Sigmoid colon (tissue), 4 donors: ENCODE measurements around the gene CEACAM16.

Experiments
- CTCF ChIP-seq, 4 experiments: fragments of 450-650 bp in 3 of 4; fragments of 200-600 bp in 1 of 4; IDR thresholded peaks; one replicate each; pipeline ENCODE4 v1.5.1; 2016 to 2019; ENCODE audit warnings: antibody characterized with exemption in 4 of 4, mild to moderate bottlenecking in 3 of 4, moderate library complexity in 2 of 4
- EP300 ChIP-seq, 4 donors: sonication (generic); formaldehyde crosslinking; IDR thresholded peaks; one replicate each; pipeline ENCODE4 v1.6.1; 2017; ENCODE audit warnings: antibody characterized with exemption in 4 of 4
- POLR2A ChIP-seq, 2 donors: fragments of 450-650 bp; IDR thresholded peaks; one replicate each; pipeline ENCODE4 v1.6.1; 2016; ENCODE audit warnings: antibody characterized with exemption in 2 of 2, mild to moderate bottlenecking in 2 of 2, moderate library complexity in 2 of 2

DNA sequence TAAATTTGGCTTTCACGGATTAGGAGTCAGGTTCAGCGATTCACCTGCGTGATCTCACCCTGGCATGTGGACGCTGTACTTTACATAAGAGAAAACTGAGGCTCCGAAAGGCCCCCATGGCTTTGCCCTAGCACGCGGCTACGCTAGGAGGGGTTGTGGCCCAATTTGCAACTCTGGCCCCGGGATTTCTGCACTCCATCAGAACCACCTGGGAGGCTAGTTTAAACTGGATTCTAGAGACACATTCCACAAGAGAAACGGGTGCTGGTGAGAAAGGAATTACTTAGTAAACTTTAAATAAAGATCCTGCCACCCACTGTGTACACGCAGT, 55.8 kb downstream of the CEACAM16 start:
- TF ChIP-seq EP300 (IDR thresholded peaks at IDR 0.05) (no peak), CTCF (IDR thresholded peaks at IDR 0.05) (no peak), POLR2A (IDR thresholded peaks at IDR 0.05) (no peak)
